Activated B cell treated with CpG ODN at 0.5 μM for 24 hours (primary cell): Measurements from ENCODE around the gene FAM78B. TPM values are rescaled to one million over a fixed set of nuclear protein-coding genes. Genes with fewer than 3 reads are reported as not detected.

Experiments used
- ATAC-seq: fragments of 200-7000 bp; cut with Tn5 transposase; one replicate; pipeline ENCODE4 v1.10.0; 2021; ENCODE audit warnings: low read depth, mild to moderate bottlenecking, moderate library complexity
- CTCF ChIA-PET: fragments of 350-600 bp; sonication (Branson Sonifier 250); formaldehyde crosslinking; loops from one replicate; lab custom pipeline; 2021; ENCODE audit warnings: antibody characterized with exemption; lab: Charles Lee
- POLR2A ChIA-PET: fragments of 350-600 bp; sonication (Branson Sonifier 250); formaldehyde crosslinking; loops from one replicate; lab custom pipeline; 2021; ENCODE audit warnings: antibody characterized with exemption; lab: Charles Lee
- DNase-seq: peaks from one replicate; pipeline ENCODE4 v3.0.0; 2022
- H3K27ac Mint-ChIP-seq: one replicate; pipeline ENCODE4 v1.8.0; 2020; ENCODE audit warnings: mixed read lengths
- H3K27me3 Mint-ChIP-seq: one replicate; pipeline ENCODE4 v1.8.0; 2021; ENCODE audit warnings: mixed read lengths
- H3K36me3 Mint-ChIP-seq: one replicate; pipeline ENCODE4 v1.8.0; 2021; ENCODE audit warnings: low read depth, mixed read lengths
- H3K4me1 Mint-ChIP-seq: one replicate; pipeline ENCODE4 v1.8.0; 2021; ENCODE audit warnings: mixed read lengths
- H3K4me3 Mint-ChIP-seq: one replicate; pipeline ENCODE4 v1.8.0; 2020; ENCODE audit warnings: mild to moderate bottlenecking, mixed read lengths
- H3K9me3 Mint-ChIP-seq: one replicate; pipeline ENCODE4 v1.8.0; 2020; ENCODE audit warnings: mixed read lengths
- CTCF ChIP-seq: fragments of 200-600 bp; IDR thresholded peaks from one replicate; pipeline ENCODE4 v1.8.0; 2022; ENCODE audit warnings: antibody characterized with exemption, mild to moderate bottlenecking
- intact Hi-C: fragments of 100-400 bp; cut with micrococcal nuclease; formaldehyde crosslinking; loops from one replicate; pipeline ENCODE4 v1.15.1; 2024
- total RNA-seq: library from RNA; stranded (reverse); gene quantifications from 2 replicates; pipeline ENCODE4 v1.2.3, GENCODE V29; 2022

FAM78B gene
- total RNA-seq, 1 donor from 2014 or later = 1.00 TPM

DNA sequence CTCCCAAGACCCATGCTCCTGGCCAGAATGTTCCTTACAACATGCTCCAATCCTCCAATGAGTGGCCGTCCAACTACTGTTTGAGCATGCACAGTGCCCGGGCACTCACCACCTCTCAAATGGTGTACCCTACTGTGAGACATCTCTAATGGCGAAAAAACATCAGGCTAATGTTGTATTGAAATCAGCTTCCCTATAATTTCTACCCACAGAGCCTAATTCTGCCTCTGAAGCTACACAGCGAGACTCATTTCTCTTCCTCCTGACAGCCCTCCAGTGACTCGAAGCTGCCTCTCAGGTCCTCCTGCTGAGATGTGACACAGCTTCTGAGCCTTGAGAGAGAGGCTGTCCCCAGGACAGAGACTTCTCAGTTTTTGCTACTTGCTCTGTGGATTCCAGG lies 130.7 kb downstream of the FAM78B start:
- intact Hi-C loops = no loop called here
- Mint-ChIP-seq H3K4me1 (no peaks in the 10 kb centered on the region), H3K36me3 (no peaks in the 10 kb centered on the region), H3K27me3 (peaks cover 23% of the 10 kb centered on the region), H3K9me3 (no peaks in the 10 kb centered on the region), H3K4me3 (no peak overlapping the region), H3K27ac (no peak overlapping the region)
- CTCF ChIA-PET = no interaction called here
- no peak for DNase-seq
- POLR2A ChIA-PET = no interaction called here
- TF ChIP-seq CTCF = no peak
- ATAC-seq = no peak

- Mint-ChIP-seq H3K9me3 (no peaks in the 10 kb centered on the region), H3K4me1 (no peaks in the 10 kb centered on the region), H3K27ac (no peak overlapping the region), H3K36me3 (no peaks in the 10 kb centered on the region), H3K4me3 (no peak overlapping the region), H3K27me3 (peaks cover 20% of the 10 kb centered on the region)
- intact Hi-C loops = no loop called here
- ChIA-PET POLR2A (no interaction called here), CTCF (no interaction called here)
- no peak for TF ChIP-seq CTCF
- ATAC-seq = no peak
- DNase-seq = no peak
These were observed 134.0 kb downstream of the FAM78B start for GRCh38 chr1:166032572-166033371.

GRCh38 chr1:166031932-166032571 lies 134.7 kb downstream of the FAM78B start:
- intact Hi-C loops = no loop called here
- ATAC-seq = no peak

GRCh38 chr1:166029196-166029945 lies 137.4 kb downstream of the FAM78B start:
- ATAC-seq (no peak), DNase-seq (no peak)
- Mint-ChIP-seq H3K36me3 (no peaks in the 10 kb centered on the region), H3K27ac (no peak overlapping the region), H3K4me3 (no peak overlapping the region), H3K4me1 (no peaks in the 10 kb centered on the region), H3K27me3 (peaks cover 20% of the 10 kb centered on the region), H3K9me3 (no peaks in the 10 kb centered on the region)
- intact Hi-C loops = no loop called here
- POLR2A ChIA-PET = no interaction called here
- no peak for TF ChIP-seq CTCF
- CTCF ChIA-PET = no interaction called here

More at GRCh38 chr1:166031932-166032571, 134.7 kb downstream of the FAM78B start:
- ChIA-PET POLR2A (no interaction called here), CTCF (no interaction called here)
- H3K36me3 Mint-ChIP-seq = no peaks in the 10 kb centered on the region
- H3K4me1 Mint-ChIP-seq = no peaks in the 10 kb centered on the region
- H3K27ac Mint-ChIP-seq = no peak overlapping the region
- H3K4me3 Mint-ChIP-seq = no peak overlapping the region
- no peak for TF ChIP-seq CTCF
- DNase-seq = no peak
- H3K27me3 Mint-ChIP-seq = peaks cover 26% of the 10 kb centered on the region
- no peaks in the 10 kb centered on the region for H3K9me3 Mint-ChIP-seq

- no peaks in the 10 kb centered on the region for H3K9me3 Mint-ChIP-seq
- no peak overlapping the region for H3K4me3 Mint-ChIP-seq
- no peak overlapping the region for H3K27ac Mint-ChIP-seq
- no peaks in the 10 kb centered on the region for H3K36me3 Mint-ChIP-seq
- DNase-seq (no peak), ATAC-seq (no peak)
- ChIA-PET POLR2A (no interaction called here), CTCF (no interaction called here)
- intact Hi-C loops = no loop called here
- peaks cover 20% of the 10 kb centered on the region for H3K27me3 Mint-ChIP-seq
- H3K4me1 Mint-ChIP-seq = no peaks in the 10 kb centered on the region
- TF ChIP-seq CTCF = no peak
These were observed 140.2 kb downstream of the FAM78B start for GRCh38 chr1:166026555-166026954.
